GM18858 (cell line): ENCODE measurements around the gene NCKAP5.

ENCODE experiments used
- ATAC-seq: cut with Tn5 transposase; IDR thresholded peaks from one replicate; pipeline ENCODE4 v1.9.1; 2021; ENCODE audit not compliant: unreplicated experiment

Gene NCKAP5

DNA sequence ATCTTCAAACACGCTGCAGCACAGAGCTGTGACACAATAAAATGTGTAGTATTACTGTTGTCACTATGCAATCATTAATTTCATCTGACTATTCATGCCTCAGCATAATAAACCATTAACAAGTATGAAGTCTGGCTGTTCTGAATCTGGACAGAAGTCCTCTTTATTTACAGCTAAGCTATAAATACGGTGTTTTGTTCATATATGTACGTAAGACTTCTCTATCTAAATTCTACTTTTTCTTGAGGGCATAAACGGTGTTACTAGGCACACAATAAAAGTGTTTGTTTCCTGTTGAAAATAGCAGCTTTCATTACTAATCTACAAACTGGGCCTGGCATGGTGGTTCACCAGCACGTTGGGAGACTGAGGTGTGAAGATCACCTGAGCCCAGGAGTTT lies 443.8 kb downstream of the NCKAP5 start:
- ATAC-seq: no peak

DNA sequence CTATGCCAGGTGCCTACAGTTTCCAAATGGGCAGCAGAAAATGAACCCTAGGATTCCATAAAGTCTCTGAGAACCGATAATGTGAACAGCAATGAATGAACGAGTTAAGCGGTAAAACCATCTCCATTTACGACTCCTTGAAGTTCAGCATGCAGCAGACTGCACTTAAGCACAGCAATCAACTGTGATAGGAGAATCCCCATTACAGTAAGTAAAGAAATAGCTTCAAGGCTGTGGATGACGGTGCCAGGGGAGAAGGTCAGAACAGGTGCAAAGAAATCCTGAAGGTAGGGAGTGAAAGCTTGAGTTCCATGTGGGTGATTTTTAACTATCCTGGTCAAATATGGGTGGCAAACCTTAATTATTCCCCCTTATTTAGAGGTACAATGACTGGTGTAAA lies 444.4 kb downstream of the NCKAP5 start:
- ATAC-seq: no peak

GRCh38 chr2:133123393-133123792 lies 444.9 kb downstream of the NCKAP5 start:
- ATAC-seq: no peak

GRCh38 chr2:133122529-133122928 lies 445.7 kb downstream of the NCKAP5 start:
- ATAC-seq: no peak

- no peak for ATAC-seq
Observed at GRCh38 chr2:133120310-133120709, 448.0 kb downstream of the NCKAP5 start.

GRCh38 chr2:133110201-133110600 lies 458.1 kb downstream of the NCKAP5 start:
- no peak for ATAC-seq

DNA sequence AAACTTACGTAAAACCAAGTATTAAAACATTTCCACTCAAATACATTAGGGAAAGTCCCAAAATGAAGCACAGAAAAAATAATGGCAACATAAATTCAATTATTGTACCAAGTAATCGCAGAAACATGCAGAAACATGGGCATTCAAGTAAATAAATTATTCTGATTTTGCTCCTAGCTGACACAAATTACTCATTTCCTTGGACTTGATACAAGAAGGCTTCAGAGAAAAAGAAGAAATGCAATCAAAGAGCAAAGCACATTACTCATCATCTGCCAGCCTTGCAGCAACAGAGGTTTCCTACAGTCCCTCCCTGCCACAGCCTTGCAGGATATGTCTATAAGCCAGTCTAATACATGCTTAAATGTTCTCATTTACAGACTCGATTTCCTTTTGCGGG lies 458.5 kb downstream of the NCKAP5 start:
- ATAC-seq: no peak

DNA sequence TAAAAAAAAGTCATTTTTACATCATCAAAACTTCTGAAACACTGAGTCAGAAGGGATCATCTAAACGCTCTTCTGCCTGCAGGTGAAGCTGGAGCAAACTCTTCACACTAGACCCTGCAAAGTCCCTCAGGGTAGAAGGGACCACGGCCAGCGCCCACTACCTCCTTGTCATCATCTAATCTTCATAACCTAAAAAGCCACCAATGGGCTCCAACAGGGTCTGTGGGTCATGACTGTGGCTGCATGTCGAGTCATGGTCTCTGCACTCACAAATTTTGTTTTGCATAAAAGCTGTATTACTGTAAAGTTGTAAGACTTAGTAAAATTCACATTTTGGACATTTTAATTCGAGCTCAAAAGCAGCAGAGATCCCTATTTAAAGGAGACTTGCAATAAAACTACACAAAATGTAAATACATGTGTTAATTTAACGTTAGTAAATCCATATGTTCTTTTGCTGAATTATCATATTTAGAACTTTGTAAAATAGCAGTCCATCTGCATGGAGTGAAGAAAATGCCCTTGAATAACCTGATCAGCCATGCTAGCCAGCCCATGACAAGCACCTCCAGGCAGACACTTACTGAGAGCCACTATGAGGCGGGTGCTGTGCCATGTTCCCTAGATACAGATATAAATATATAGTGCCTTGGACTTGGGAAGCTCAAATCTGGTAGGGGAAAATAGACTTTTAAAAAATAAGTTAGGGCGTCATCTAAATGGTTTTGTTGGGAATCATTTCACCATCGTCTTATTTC lies 461.0 kb downstream of the NCKAP5 start:
- ATAC-seq: no peak

- no peak for ATAC-seq
Observed at GRCh38 chr2:133104871-133105270, 463.4 kb downstream of the NCKAP5 start.

GRCh38 chr2:133098787-133099186 lies 469.5 kb downstream of the NCKAP5 start:
- no peak for ATAC-seq

GRCh38 chr2:133097666-133098065 lies 470.6 kb downstream of the NCKAP5 start:
- ATAC-seq: no peak

DNA sequence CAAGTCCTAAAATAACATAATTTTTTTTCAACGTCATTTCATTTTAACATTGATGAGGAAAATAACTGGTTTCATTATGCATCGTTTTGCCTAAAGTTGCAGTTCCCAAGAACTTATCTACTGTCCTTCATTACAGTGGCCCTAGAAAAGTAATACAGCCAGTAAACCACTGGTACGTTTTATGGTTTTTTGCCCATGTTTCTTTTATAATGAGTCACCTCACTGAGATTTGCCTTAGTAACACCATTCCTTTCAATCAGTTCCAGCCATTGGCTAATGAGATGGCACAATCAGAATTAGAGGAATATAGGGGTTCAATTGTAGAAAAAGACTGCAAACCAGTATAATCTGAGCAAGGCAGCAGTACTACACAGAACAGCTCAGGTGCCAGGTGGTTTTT lies 475.7 kb downstream of the NCKAP5 start:
- ATAC-seq: no peak

- no peak for ATAC-seq
Observed at GRCh38 chr2:133090358-133090757, 477.9 kb downstream of the NCKAP5 start.

DNA sequence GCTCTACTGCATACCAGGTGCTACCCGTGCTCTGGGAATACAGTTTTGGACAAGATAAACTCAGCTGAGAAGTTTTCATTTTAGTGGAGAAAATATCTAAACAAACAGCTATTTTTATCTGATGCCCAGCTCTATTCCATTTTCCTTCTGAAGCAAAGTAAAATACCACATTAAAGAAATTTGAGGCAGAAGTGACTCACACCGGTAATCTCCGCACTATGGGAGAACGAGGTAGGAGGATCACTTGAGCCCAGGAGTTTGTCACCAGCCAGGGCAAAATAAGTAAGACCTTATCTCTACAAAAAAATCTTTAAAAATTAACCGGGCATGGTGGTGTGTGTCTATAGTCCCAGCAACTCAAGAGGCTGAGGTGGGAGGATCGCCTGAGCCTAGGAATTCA lies 482.1 kb downstream of the NCKAP5 start:
- ATAC-seq: no peak

- ATAC-seq: no peak
Observed at GRCh38 chr2:133085646-133086045, 482.6 kb downstream of the NCKAP5 start.

DNA sequence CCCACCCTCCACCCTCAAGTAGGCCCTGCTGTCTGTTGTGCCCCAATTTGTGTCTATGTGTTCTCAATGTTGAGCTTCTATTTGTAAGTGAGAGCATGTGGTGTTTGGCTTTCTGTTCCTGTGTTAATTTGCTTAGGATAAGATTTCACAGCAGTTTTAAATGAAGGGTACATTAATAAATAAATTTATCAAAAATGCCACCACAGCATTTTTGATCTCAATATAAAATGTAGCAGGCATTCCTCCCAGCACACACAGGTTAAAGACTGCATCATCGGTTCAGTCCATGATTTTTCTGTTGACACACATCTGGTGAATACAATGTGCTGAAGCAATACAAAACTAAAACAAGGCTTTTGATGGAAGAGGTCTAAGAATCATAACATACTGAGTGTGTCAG lies 486.2 kb downstream of the NCKAP5 start:
- ATAC-seq: no peak

GRCh38 chr2:133080822-133081221 lies 487.4 kb downstream of the NCKAP5 start:
- ATAC-seq: no peak

- no peak for ATAC-seq
Observed at GRCh38 chr2:133078667-133079411, 489.4 kb downstream of the NCKAP5 start.

GRCh38 chr2:133077269-133077822 lies 490.9 kb downstream of the NCKAP5 start:
- ATAC-seq: no peak

GRCh38 chr2:133072837-133073694 lies 495.2 kb downstream of the NCKAP5 start:
- no peak for ATAC-seq

DNA sequence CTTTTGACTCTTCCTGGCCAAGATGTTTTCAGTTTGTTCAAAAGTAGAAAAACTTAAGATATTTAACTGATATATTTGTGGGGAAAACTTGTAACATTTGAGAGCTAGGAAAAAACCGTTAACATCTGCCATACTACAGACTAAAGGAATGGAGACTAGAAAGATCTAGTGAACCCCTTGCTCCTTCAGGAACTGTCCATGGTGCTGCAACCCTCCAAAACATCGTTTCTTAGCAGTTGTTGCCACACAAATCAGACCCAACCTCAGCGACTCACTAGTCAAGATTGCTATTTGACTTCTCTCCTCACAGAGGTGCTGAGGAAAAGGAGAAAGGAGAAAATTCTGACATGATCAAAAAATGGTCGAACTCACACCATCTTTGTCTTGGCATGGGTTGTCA lies 504.5 kb downstream of the NCKAP5 start:
- no peak for ATAC-seq
